CD14-positive monocyte (primary cell): ENCODE results near the gene LUZP1. TPM values are rescaled to one million over a fixed set of nuclear protein-coding genes. Genes with fewer than 3 reads are reported as not detected.

ENCODE experiments used
- DNase-seq, 3 donors: peaks; one replicate each; pipeline ENCODE4 v3.0.0-alpha.2; 2011 to 2022
- H2AFZ ChIP-seq: 2 replicates; pipeline ENCODE4 v1.6.0; 2012; ENCODE audit warnings: mild to moderate bottlenecking, low read depth, low read length, inconsistent platforms; ENCODE audit not compliant: insufficient read depth, poor library complexity, severe bottlenecking
- H3K27ac ChIP-seq, 2 donors: 1 replicate in 1 of 2; 2 replicates in 1 of 2; pipeline ENCODE4 v1.5.1; 2012 to 2013; ENCODE audit warnings: low read length in 2 of 2, control low read depth in 1 of 2, inconsistent platforms in 1 of 2, low read depth in 1 of 2, mild to moderate bottlenecking in 1 of 2
- H3K27me3 ChIP-seq, 2 donors: one replicate each; pipeline versions ENCODE4 v1.6.0 to v1.6.1; 2011 to 2013; ENCODE audit warnings: low read length in 2 of 2; ENCODE audit not compliant: control insufficient read depth in 2 of 2, insufficient read depth in 2 of 2
- H3K36me3 ChIP-seq, 2 donors: replicated peaks in 1 of 2; 1 replicate in 1 of 2; 2 replicates in 1 of 2; pipeline versions ENCODE4 v1.5.1 to v1.6.1; 2012 to 2013; ENCODE audit warnings: low read length in 2 of 2, control low read depth in 1 of 2, inconsistent platforms in 1 of 2, mild to moderate bottlenecking in 1 of 2; ENCODE audit not compliant: insufficient read depth in 2 of 2, control insufficient read depth in 1 of 2
- H3K4me1 ChIP-seq, 2 donors: 1 replicate in 1 of 2; 2 replicates in 1 of 2; pipeline versions ENCODE4 v1.5.1 to v1.6.1; 2012 to 2013; ENCODE audit warnings: low read length in 2 of 2, control low read depth in 1 of 2, inconsistent platforms in 1 of 2, mild to moderate bottlenecking in 1 of 2, moderate library complexity in 1 of 2; ENCODE audit not compliant: insufficient read depth in 2 of 2, control insufficient read depth in 1 of 2
- H3K4me2 ChIP-seq: replicated peaks from 2 replicates; pipeline ENCODE3; 2012; ENCODE audit warnings: low read length, moderate library complexity, mild to moderate bottlenecking; ENCODE audit not compliant: poor library complexity, severe bottlenecking; ENCODE audit errors: extremely low read depth
- H3K4me3 ChIP-seq, 3 experiments: fragments of 200-600 bp in 1 of 3; sonication (generic) in 1 of 3; replicated peaks in 1 of 3; 1 replicate in 2 of 3; 2 replicates in 1 of 3; pipeline ENCODE4 v1.5.1; 2011 to 2013; ENCODE audit warnings: low read length in 3 of 3, mild to moderate bottlenecking in 3 of 3, control low read depth in 2 of 3, low read depth in 2 of 3, inconsistent platforms in 1 of 3, moderate library complexity in 1 of 3
- H3K79me2 ChIP-seq: 2 replicates; pipeline ENCODE4 v1.6.0; 2012; ENCODE audit warnings: mild to moderate bottlenecking, control low read depth, inconsistent platforms, low read length, moderate library complexity; ENCODE audit not compliant: insufficient read depth
- H3K9ac ChIP-seq: 2 replicates; pipeline ENCODE4 v1.6.0; 2017; ENCODE audit warnings: low read length, mild to moderate bottlenecking; ENCODE audit not compliant: insufficient read depth, poor library complexity, severe bottlenecking
- H3K9me3 ChIP-seq, 2 donors: replicated peaks in 1 of 2; 1 replicate in 1 of 2; 2 replicates in 1 of 2; pipeline versions ENCODE4 v1.5.1 to v1.6.1; 2012 to 2013; ENCODE audit warnings: low read length in 2 of 2, control low read depth in 1 of 2; ENCODE audit not compliant: control insufficient read depth in 1 of 2, insufficient read depth in 1 of 2
- H4K20me1 ChIP-seq: 2 replicates; pipeline ENCODE4 v1.6.0; 2012; ENCODE audit warnings: mild to moderate bottlenecking, low read length, control low read depth, moderate library complexity; ENCODE audit not compliant: insufficient read depth
- H3K27ac Mint-ChIP-seq, 7 donors: one replicate each; pipeline ENCODE4 v1.8.0; 2020; ENCODE audit warnings: mild to moderate bottlenecking in 7 of 7, mixed read lengths in 7 of 7, moderate library complexity in 6 of 7, inconsistent platforms in 2 of 7
- H3K27me3 Mint-ChIP-seq, 3 donors: one replicate each; pipeline ENCODE4 v1.8.0; 2021 to 2022; ENCODE audit warnings: low read depth in 3 of 3, mild to moderate bottlenecking in 3 of 3, mixed read lengths in 3 of 3, moderate library complexity in 3 of 3, inconsistent platforms in 1 of 3
- H3K36me3 Mint-ChIP-seq, 2 donors: one replicate each; pipeline ENCODE4 v1.8.0; 2020; ENCODE audit warnings: mixed read lengths in 2 of 2, inconsistent platforms in 1 of 2, mild to moderate bottlenecking in 1 of 2
- H3K4me1 Mint-ChIP-seq: one replicate; pipeline ENCODE4 v1.8.0; 2020; ENCODE audit warnings: mild to moderate bottlenecking, mixed read lengths
- H3K4me3 Mint-ChIP-seq, 2 donors: one replicate each; pipeline ENCODE4 v1.8.0; 2020; ENCODE audit warnings: mild to moderate bottlenecking in 2 of 2, mixed read lengths in 2 of 2, moderate library complexity in 1 of 2
- H3K9me3 Mint-ChIP-seq, 7 donors: one replicate each; pipeline ENCODE4 v1.8.0; 2020 to 2022; ENCODE audit warnings: mixed read lengths in 7 of 7, mild to moderate bottlenecking in 6 of 7, moderate library complexity in 6 of 7, inconsistent platforms in 2 of 7
- WGBS: methylation state at CpG from one replicate; pipeline ENCODE4 v1.1.5; 2013; ENCODE audit warnings: missing lambda C conversion rate; ENCODE audit not compliant: insufficient coverage; 5-methylcytosine and 5-hydroxymethylcytosine counted together
- intact Hi-C, 2 donors: fragments of 100-400 bp; cut with micrococcal nuclease; formaldehyde crosslinking; loops; one replicate each; pipeline versions ENCODE4 v1.15.0 to v1.15.1; 2023
- polyA plus RNA-seq, 3 donors: library from polyadenylated mRNA; depleted of rRNA in 1 of 3; unstranded in 2 of 3; stranded (reverse) in 1 of 3; fragments of 300-500 nt in 2 of 3; fragments of >200 nt in 1 of 3; fragmentation: Illumina TruSeq in 2 of 3; gene quantifications; 1 replicate in 2 of 3; 2 replicates in 1 of 3; pipeline ENCODE4 v1.2.3, GENCODE V29; 2012 to 2021
- TF ChIP-seq, protein P1 (sequence below): fragments of 200-600 bp; IDR thresholded peaks from one replicate; pipeline ENCODE4 v1.8.0; 2022; ENCODE audit warnings: antibody characterized with exemption, mild to moderate bottlenecking

The LUZP1 gene
- polyA plus RNA-seq, 3 donors, result 4.4 to 8.7 (median 5.8) TPM

DNA sequence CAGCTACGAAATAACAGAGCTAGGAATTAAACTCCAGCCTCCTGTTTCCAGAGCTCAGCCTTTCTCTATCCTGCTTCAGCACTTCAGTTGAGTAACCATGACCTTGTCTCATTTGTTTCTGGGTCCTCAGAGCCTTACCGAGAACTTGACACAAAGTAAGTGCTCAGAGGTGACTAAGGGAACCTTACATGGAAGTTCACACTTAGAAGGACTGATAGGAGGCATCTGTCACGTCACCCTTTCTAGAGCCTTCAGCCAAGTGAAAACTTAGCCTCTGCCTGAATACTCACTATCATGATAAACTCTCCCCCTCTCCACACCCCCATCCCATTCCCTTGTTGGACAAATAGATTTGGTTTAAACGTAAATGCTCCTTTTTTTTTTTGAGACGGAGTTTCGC, 9.8 kb upstream of the LUZP1 start:
- Mint-ChIP-seq H3K27ac (no peak overlapping the region), H3K27me3 (peaks cover 20 to 42% (median 32%) of the 10 kb centered on the region in 3 donors), H3K4me3 (peak overlapping the region in 1 of 2 donors; percentile 89), H3K36me3 (no peaks in the 10 kb centered on the region), H3K4me1 (peaks cover 14% of the 10 kb centered on the region), H3K9me3 (peaks cover 0 to 3% (median 2%) of the 10 kb centered on the region in 7 donors)
- Histone ChIP-seq H3K9ac (no peak overlapping the region), H3K36me3 (no peaks in the 10 kb centered on the region), H3K4me2 (no peak overlapping the region), H3K79me2 (no peaks in the 10 kb centered on the region), H3K27ac (no peak overlapping the region), H4K20me1 (no peaks in the 10 kb centered on the region), H3K4me3 (no peak overlapping the region), H3K27me3 (peaks cover 11 to 31% of the 10 kb centered on the region in 2 donors), H2AFZ (no peak overlapping the region), H3K4me1 (peaks cover 9 to 14% of the 10 kb centered on the region in 2 donors), H3K9me3 (no peaks in the 10 kb centered on the region)
- intact Hi-C loops, result no loop called here
- TF ChIP-seq, protein P1, sequence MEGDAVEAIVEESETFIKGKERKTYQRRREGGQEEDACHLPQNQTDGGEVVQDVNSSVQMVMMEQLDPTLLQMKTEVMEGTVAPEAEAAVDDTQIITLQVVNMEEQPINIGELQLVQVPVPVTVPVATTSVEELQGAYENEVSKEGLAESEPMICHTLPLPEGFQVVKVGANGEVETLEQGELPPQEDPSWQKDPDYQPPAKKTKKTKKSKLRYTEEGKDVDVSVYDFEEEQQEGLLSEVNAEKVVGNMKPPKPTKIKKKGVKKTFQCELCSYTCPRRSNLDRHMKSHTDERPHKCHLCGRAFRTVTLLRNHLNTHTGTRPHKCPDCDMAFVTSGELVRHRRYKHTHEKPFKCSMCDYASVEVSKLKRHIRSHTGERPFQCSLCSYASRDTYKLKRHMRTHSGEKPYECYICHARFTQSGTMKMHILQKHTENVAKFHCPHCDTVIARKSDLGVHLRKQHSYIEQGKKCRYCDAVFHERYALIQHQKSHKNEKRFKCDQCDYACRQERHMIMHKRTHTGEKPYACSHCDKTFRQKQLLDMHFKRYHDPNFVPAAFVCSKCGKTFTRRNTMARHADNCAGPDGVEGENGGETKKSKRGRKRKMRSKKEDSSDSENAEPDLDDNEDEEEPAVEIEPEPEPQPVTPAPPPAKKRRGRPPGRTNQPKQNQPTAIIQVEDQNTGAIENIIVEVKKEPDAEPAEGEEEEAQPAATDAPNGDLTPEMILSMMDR, result no peak
- no peak for DNase-seq
- WGBS, result 75% methylated on average over 4 of the region's 6 CpGs

DNA sequence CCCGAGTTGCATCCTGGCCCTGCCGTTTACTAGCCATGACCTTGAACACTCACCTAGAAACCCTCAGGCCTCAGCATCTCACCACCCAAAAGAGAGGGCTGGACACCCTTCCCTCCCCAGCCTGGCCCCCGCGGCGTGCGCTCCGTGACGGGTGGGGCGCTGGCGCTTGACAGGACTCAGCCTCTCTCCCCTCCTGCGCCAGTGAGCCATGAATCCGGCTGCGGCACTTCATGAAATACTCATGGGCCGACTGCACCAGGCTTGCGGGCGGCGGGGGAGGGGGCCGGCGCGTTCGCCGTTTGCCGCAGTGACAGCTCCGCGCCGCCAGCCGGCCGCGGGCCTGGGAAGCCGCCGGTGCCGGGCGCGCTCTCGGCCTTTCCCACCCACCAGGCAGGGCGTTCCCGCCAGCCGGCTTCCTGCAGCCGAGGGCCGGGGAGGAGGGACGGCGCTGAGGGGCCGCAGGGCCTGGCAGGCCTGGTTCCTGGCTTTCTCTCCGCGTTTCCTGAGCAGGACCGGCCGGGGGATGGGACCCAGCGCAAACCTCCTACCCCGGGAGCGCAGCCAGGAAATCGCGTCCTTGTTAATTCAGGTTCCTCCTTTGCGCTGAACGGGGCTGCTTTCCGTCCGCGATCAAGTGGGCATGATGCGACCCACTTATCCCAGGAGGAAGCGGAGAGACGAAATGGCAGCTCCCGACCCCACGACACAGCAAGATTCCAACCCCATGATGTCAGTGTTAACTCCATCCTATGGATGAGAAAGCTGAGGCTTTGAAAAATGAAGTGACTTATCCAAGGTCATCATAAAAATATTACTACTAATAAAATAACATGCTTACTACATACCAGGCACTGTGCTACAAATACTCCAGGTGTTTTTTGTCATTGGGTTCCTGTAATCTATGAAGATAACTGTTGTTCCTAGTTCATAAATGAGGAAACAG, 9.1 kb upstream of the LUZP1 start:
- Mint-ChIP-seq H3K36me3 (no peaks in the 10 kb centered on the region), H3K27ac (no peak overlapping the region)
- under 1% methylated on average over 56 of the region's 62 CpGs for WGBS

More for the DNA sequence above, 9.1 kb upstream of the LUZP1 start:
- Histone ChIP-seq H3K27me3 (peaks cover 11 to 31% of the 10 kb centered on the region in 2 donors), H3K79me2 (no peaks in the 10 kb centered on the region), H3K4me1 (peaks cover 9 to 14% of the 10 kb centered on the region in 2 donors), H3K9ac (peak overlapping the region; percentile 24), H2AFZ (peak overlapping the region; percentile 76), H3K36me3 (no peaks in the 10 kb centered on the region), H3K27ac (no peak overlapping the region), H3K9me3 (no peaks in the 10 kb centered on the region), H3K4me2 (peak overlapping the region; percentile 80), H4K20me1 (no peaks in the 10 kb centered on the region), H3K4me3 (peak overlapping the region; percentile 17 to 70 (median 25))
- Mint-ChIP-seq H3K27me3 (peaks cover 18 to 37% (median 32%) of the 10 kb centered on the region in 3 donors), H3K9me3 (peaks cover 0 to 3% (median 2%) of the 10 kb centered on the region in 7 donors), H3K4me1 (peaks cover 14% of the 10 kb centered on the region), H3K4me3 (peak overlapping the region; percentile 75 to 89)
- intact Hi-C loops, result no loop called here
- DNase-seq, result peak in 2 of 3 donors; percentile 18 to 19
- TF ChIP-seq, protein P1, result no peak
